Retinal pigment epithelial cell (primary cell): ENCODE results near the gene UGT1A8.

Experiments used
- DNase-seq: peaks from one replicate; pipeline ENCODE4 v3.0.0-alpha.2; 2010; ENCODE audit warnings: low read depth
- H3K4me3 ChIP-seq: 2 replicates; pipeline ENCODE4 v1.5.1; 2011; ENCODE audit warnings: mild to moderate bottlenecking, low read length, control low read depth, moderate library complexity
- TF ChIP-seq, protein P1 (sequence below): conservative IDR thresholded peaks from 2 replicates; pipeline ENCODE4 v1.5.1; 2011; ENCODE audit warnings: low read depth, low read length, control low read depth, inconsistent platforms

UGT1A8 gene

DNA sequence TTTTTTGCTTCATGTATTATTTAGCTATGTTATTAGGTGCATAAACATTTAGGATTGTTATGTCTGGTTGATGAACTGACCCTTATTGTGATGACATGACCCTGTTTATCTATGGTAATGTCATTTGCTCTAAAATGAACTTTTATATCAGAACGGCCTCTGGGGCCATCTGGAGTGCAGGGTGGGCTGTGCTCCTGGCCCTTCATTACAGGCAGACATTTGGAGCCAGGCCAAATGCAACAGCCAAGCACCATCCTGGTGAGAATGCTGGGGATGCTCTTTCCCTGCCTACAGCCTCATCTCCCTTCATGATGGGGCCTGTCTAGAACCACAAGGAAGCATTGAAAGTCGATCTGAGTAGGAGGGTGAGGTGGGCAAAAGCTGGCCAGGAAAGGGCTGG lies 198.9 kb downstream of the UGT1A8 start:
- TF ChIP-seq, protein P1, sequence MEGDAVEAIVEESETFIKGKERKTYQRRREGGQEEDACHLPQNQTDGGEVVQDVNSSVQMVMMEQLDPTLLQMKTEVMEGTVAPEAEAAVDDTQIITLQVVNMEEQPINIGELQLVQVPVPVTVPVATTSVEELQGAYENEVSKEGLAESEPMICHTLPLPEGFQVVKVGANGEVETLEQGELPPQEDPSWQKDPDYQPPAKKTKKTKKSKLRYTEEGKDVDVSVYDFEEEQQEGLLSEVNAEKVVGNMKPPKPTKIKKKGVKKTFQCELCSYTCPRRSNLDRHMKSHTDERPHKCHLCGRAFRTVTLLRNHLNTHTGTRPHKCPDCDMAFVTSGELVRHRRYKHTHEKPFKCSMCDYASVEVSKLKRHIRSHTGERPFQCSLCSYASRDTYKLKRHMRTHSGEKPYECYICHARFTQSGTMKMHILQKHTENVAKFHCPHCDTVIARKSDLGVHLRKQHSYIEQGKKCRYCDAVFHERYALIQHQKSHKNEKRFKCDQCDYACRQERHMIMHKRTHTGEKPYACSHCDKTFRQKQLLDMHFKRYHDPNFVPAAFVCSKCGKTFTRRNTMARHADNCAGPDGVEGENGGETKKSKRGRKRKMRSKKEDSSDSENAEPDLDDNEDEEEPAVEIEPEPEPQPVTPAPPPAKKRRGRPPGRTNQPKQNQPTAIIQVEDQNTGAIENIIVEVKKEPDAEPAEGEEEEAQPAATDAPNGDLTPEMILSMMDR, result no peak
- no peak overlapping the region for H3K4me3 ChIP-seq
- DNase-seq, result no peak

DNA sequence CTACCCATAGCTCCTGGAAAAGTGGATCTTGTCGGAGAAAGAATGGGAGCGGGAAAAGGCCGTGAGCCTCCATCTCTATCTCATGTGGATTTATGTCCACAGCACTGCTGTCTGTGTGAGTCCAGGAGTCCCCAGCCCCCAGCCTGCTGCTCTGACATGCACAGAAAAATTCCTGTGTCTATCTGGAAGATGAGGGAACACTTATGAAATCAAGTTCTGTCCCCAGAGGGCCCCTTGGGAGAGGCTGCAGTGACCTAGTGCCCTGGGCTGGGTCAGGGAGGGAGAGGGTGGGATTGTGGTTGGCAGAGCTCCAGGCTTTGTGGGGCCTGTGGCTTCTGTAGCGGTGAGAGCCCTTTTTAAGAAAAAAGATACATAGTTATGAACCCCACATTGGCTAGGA lies 199.3 kb downstream of the UGT1A8 start:
- no peak overlapping the region for H3K4me3 ChIP-seq
- no peak for DNase-seq
- TF ChIP-seq, protein P1, result no peak

DNA sequence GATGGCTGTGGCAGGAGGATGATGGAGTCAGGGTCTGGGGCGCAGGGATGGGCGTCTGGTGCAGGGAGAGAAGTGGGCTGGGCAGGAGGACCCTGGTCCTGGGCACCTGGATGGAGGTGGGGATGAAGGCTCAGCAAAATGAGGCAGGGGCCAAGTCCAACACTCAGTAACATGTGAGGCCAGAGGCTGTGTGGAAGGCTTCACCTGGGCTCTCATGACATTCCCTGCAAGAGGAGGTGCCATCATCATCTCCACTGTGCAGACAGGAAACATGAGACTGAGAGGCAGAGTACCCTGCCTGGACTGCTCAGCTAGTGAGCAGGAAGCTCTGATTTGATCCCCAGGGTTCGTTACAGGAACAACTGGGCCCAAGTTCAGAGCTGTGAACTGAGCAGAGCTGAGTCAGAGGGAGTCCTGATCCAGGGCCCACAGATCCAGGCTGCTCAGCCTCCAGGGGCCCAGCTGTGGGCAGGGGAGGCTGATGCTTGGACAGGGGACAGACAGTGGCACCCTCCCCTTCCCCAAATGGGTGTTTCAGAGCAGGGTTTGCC lies 200.0 kb downstream of the UGT1A8 start:
- TF ChIP-seq, protein P1, result no peak
- H3K4me3 ChIP-seq, result no peak overlapping the region
- no peak for DNase-seq

DNA sequence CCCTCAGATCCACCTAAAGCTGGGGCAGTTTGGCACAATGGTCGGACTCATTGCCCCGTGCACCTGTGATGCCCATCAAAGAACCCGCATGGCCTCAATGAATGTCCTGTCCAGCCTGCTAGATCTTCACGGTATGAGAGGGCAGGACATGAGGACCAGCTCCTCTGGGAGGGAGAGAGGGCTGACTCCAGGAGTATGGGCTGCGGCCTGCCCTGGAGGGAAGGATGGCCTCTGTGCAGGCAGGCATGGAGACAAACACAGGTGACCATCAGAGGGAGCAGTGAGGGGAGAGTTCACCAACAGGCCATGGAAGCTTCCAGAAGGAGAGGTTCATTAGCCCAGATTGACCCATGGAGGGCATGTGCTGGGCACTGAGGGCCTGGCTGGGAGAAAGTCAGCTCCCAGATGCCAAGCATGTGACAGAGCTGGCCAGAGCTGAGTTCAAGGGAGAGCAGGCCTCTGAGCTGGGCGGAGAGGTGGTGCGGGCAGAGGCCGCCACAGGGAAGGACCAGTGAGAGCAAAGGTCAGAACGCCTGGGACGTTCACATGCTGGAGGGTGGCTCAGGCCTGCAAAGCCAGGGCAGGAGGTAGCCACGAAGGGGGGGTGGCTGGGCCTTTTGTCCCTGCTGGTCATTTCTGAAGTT lies 200.7 kb downstream of the UGT1A8 start:
- TF ChIP-seq, protein P1, result no peak
- no peak overlapping the region for H3K4me3 ChIP-seq
- no peak for DNase-seq

DNA sequence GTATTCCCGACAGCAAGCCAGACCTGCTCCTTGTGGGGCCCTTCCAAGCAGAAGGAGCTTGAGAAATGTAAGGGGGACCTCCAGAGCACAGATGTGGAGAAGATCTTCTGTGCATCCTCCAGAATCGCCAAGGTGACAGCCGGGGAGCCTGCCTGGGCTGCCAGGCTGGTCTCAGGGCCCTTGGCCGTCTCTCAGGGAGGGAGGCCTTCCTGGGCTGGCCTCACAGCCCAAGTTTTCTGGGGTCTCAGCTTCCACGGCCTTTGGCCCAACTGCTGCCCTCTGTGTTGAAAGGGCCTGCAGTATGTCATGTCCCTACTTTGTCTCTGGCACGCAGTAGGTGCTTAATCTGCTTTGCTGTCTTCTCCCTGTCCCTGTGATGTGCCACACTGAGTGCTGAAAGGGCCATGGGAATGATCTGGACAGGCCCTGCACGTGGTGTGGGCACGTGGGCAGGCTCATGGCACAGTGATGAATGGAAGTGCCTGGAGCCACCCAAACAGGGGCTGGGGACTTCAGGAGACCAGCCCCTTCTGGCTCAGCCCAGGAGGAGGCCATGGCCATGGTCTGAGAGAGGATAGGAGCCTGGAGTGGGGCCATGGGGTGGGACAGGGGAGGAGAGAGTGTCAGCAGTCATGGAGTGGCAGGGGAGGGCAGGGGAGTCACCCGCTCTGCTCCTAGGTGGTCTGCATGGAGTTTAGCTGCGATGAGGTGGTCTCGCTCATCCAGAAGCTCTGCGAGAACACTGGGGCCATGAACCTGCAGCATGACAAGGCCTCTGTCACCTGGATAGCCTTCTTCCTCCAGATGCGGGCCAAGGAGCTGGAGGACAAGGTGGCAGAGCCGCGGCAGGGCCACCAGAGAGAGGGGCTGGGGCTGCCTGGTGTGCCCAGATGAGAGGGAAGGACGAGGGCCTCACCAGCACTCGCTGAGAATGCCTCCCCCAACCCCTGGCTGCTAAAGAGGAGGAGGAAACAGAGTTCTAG lies 201.5 kb downstream of the UGT1A8 start:
- TF ChIP-seq, protein P1, result no peak
- no peak overlapping the region for H3K4me3 ChIP-seq
- no peak for DNase-seq

DNA sequence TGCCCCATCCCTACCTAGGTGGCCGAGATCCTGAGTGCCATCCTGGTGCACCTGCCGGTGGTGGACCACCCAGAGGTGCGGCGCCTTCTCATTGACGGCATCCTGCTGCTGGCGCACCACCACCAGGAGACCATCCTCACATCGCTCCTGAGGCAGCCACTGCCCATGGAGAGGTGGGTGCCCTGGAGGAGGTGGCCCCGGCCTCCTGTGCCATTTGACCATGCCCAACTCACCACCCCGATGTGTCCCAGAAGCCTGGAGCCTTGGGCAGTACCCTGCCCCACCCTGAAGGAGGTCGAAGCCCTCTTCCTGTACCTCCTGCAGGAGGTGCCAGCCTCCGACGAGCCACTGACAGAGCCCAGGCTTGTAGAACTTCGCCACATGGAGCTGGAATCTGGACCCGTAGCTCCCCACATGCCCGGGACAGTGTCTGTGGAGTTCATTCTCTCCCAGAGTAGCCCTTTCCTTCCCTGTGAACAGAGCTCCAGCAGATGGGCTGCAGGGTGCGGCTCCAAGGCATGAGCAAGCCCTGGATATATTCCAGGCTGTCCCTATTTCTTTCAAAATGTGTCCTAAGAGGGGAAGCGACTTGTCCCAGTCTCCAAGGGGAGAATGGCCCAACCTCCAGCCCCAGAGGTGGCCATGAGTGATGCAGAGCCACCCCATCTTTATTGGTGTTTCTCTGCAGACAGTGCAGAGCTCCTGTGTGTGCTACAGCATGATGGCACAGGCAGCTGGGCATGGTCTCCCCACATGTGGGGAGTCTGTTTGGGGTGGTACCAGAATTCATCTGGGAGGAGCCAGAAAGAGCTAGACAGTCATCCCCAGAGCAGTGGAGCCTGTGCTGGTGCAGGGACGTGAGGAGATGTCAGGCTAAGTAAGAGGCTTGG lies 202.7 kb downstream of the UGT1A8 start:
- TF ChIP-seq, protein P1, result no peak
- no peak for DNase-seq
- no peak overlapping the region for H3K4me3 ChIP-seq
